Liver (tissue), 9 donors: ENCODE measurements around the gene AHI1. TPM values are rescaled to one million over a fixed set of nuclear protein-coding genes. Genes with fewer than 3 reads are reported as not detected.
A peak's percentile ranks its signal among the peaks of the same experiment; 100 is the strongest.

Experiments used
- DNase-seq: peaks from one replicate; pipeline ENCODE4 v3.0.0-alpha.2; 2017; ENCODE audit warnings: low spot score
- H3K27ac ChIP-seq, 2 donors: one replicate each; pipeline ENCODE4 v1.7.0; 2013; ENCODE audit warnings: inconsistent platforms in 2 of 2, low read length in 2 of 2, control low read depth in 1 of 2, low read depth in 1 of 2, mild to moderate bottlenecking in 1 of 2
- H3K27me3 ChIP-seq, 4 donors: one replicate each; pipeline versions ENCODE4 v1.6.1 to v1.7.0; 2013; ENCODE audit warnings: low read length in 3 of 4, inconsistent platforms in 1 of 4, mild to moderate bottlenecking in 1 of 4, moderate library complexity in 1 of 4; ENCODE audit not compliant: control insufficient read depth in 4 of 4, insufficient read depth in 4 of 4
- H3K36me3 ChIP-seq, 4 donors: one replicate each; pipeline versions ENCODE4 v1.6.1 to v1.7.0; 2013; ENCODE audit warnings: low read length in 3 of 4, mild to moderate bottlenecking in 3 of 4, low read depth in 1 of 4, moderate library complexity in 1 of 4; ENCODE audit not compliant: control insufficient read depth in 4 of 4, insufficient read depth in 3 of 4
- H3K4me1 ChIP-seq, 4 donors: one replicate each; pipeline versions ENCODE4 v1.6.1 to v1.7.0; 2013; ENCODE audit warnings: low read length in 3 of 4, mild to moderate bottlenecking in 3 of 4, moderate library complexity in 1 of 4; ENCODE audit not compliant: control insufficient read depth in 4 of 4, insufficient read depth in 4 of 4
- H3K4me3 ChIP-seq, 3 donors: one replicate each; pipeline versions ENCODE4 v1.6.1 to v1.7.0; 2013; ENCODE audit warnings: low read length in 3 of 3, control low read depth in 1 of 3, low read depth in 1 of 3, mild to moderate bottlenecking in 1 of 3
- H3K9ac ChIP-seq, 2 donors: one replicate each; pipeline ENCODE4 v1.7.0; 2013; ENCODE audit warnings: low read length in 2 of 2, mild to moderate bottlenecking in 2 of 2, moderate library complexity in 2 of 2, control low read depth in 1 of 2, low read depth in 1 of 2
- H3K9me3 ChIP-seq, 4 donors: one replicate each; pipeline versions ENCODE4 v1.6.1 to v1.7.0; 2013; ENCODE audit warnings: low read length in 3 of 4; ENCODE audit not compliant: control insufficient read depth in 4 of 4
- CTCF ChIP-seq: fragments of 150-350 bp; IDR thresholded peaks from 2 replicates; pipeline ENCODE4 v1.5.1; 2017; ENCODE audit warnings: improper control_type of control experiment, low read depth, low read length; ENCODE audit not compliant: missing input control
- FOXA2 ChIP-seq: IDR thresholded peaks from 2 replicates; pipeline ENCODE4 v1.6.1; 2016; ENCODE audit warnings: antibody characterized with exemption
- GABPA ChIP-seq, 2 donors: IDR thresholded peaks in 1 of 2; conservative IDR thresholded peaks in 1 of 2; 2 replicates each; pipeline ENCODE4 v1.6.1; 2016; ENCODE audit warnings: antibody characterized with exemption in 2 of 2, mild to moderate bottlenecking in 1 of 2, moderate library complexity in 1 of 2
- HNF4A ChIP-seq, 2 donors: conservative IDR thresholded peaks; 2 replicates each; pipeline ENCODE4 v1.6.1; 2016; ENCODE audit warnings: antibody characterized with exemption in 2 of 2, mild to moderate bottlenecking in 2 of 2
- HNF4G ChIP-seq: IDR thresholded peaks from 2 replicates; pipeline ENCODE4 v1.6.1; 2016; ENCODE audit warnings: antibody characterized with exemption
- JUND ChIP-seq, 2 donors: IDR thresholded peaks; 2 replicates each; pipeline ENCODE4 v1.6.1; 2016; ENCODE audit warnings: antibody characterized with exemption in 2 of 2
- MAX ChIP-seq: IDR thresholded peaks from 2 replicates; pipeline ENCODE4 v1.6.1; 2016; ENCODE audit warnings: antibody characterized with exemption
- NR2F2 ChIP-seq: IDR thresholded peaks from 2 replicates; pipeline ENCODE4 v1.6.1; 2016; ENCODE audit warnings: antibody characterized with exemption
- RAD21 ChIP-seq, 2 donors: IDR thresholded peaks; 2 replicates each; pipeline ENCODE4 v1.6.1; 2016; ENCODE audit warnings: antibody characterized with exemption in 2 of 2, mild to moderate bottlenecking in 2 of 2
- REST ChIP-seq: IDR thresholded peaks from 2 replicates; pipeline ENCODE4 v1.6.1; 2016; ENCODE audit warnings: antibody characterized with exemption, mild to moderate bottlenecking
- RXRA ChIP-seq, 2 donors: IDR thresholded peaks; 2 replicates each; pipeline ENCODE4 v1.6.1; 2017 to 2018; ENCODE audit warnings: antibody characterized with exemption in 2 of 2, mild to moderate bottlenecking in 1 of 2
- SP1 ChIP-seq: IDR thresholded peaks from 2 replicates; pipeline ENCODE4 v1.6.1; 2018; ENCODE audit warnings: antibody characterized with exemption, mild to moderate bottlenecking
- TAF1 ChIP-seq: conservative IDR thresholded peaks from 2 replicates; pipeline ENCODE4 v1.6.1; 2016; ENCODE audit warnings: antibody characterized with exemption, mild to moderate bottlenecking
- YY1 ChIP-seq: IDR thresholded peaks from 2 replicates; pipeline ENCODE4 v1.6.1; 2016; ENCODE audit warnings: antibody characterized with exemption, mild to moderate bottlenecking
- ZBTB33 ChIP-seq: IDR thresholded peaks from 2 replicates; pipeline ENCODE4 v1.6.1; 2016; ENCODE audit warnings: antibody characterized with exemption
- WGBS: extraction: QIAGEN DNeasy Blood & Tissue Kit; methylation state at CpG from one replicate; pipeline ENCODE4 v1.1.7; 2013; 5-methylcytosine and 5-hydroxymethylcytosine counted together
- polyA plus RNA-seq, 2 donors: library from polyadenylated mRNA; stranded (reverse) in 1 of 2; unstranded in 1 of 2; fragments of 200-250 nt in 1 of 2; fragments of >200 nt in 1 of 2; fragmentation: Nextera tagmentation in 1 of 2; extraction: Ambion mirVana in 1 of 2; gene quantifications; one replicate each; pipeline versions ENCODE4 v1.2.1 to v1.2.3, GENCODE V29; 2013 to 2015
- total RNA-seq, 2 donors: library from RNA; depleted of rRNA; stranded (reverse); fragments of >200 nt; gene quantifications; one replicate each; pipeline ENCODE4 v1.2.3, GENCODE V29; 2014
- donor health status: healthy.
- donor health status: healthy.
- donor health status: healthy.
- donor health status: healthy.
- donor health status: healthy.

AHI1 gene
- total and polyA plus RNA-seq, 4 donors = 2.0 to 14.4 (median 9.0) TPM

GRCh38 chr6:135439549-135439948 lies 58.0 kb downstream of the AHI1 start:
- TF ChIP-seq RAD21 (IDR thresholded peaks at IDR 0.05) (no peak), ZBTB33 (no peak), NR2F2 (no peak), TAF1 (no peak), HNF4A (conservative IDR thresholded peaks at IDR 0.05) (no peak), YY1 (no peak), GABPA (IDR thresholded peaks at IDR 0.05 in 1 of 2, conservative IDR thresholded peaks at IDR 0.05 in 1 of 2) (no peak), JUND (IDR thresholded peaks at IDR 0.05) (no peak), REST (no peak), SP1 (no peak)
- H3K27ac ChIP-seq = no peak overlapping the region
- no peak overlapping the region for H3K9ac ChIP-seq
- H3K36me3 ChIP-seq = peaks cover 1 to 8% (median 6%) of the 10 kb centered on the region in 4 donors
- no peaks in the 10 kb centered on the region for H3K27me3 ChIP-seq
- no peak for DNase-seq
- H3K4me3 ChIP-seq = no peak overlapping the region
- no peaks in the 10 kb centered on the region for H3K4me1 ChIP-seq
- WGBS = 86% methylated on average over 4 of the region's 4 CpGs
- H3K9me3 ChIP-seq = no peaks in the 10 kb centered on the region

- TF ChIP-seq SP1 (no peak), FOXA2 (no peak), CTCF (peak; percentile 21), HNF4G (no peak), ZBTB33 (no peak), MAX (no peak), RAD21 (IDR thresholded peaks at IDR 0.05) (peak; percentile 48 to 62), RXRA (IDR thresholded peaks at IDR 0.05) (no peak), GABPA (IDR thresholded peaks at IDR 0.05 in 1 of 2, conservative IDR thresholded peaks at IDR 0.05 in 1 of 2) (no peak)
- 64% methylated on average over 3 of the region's 3 CpGs for WGBS
- Histone ChIP-seq H3K4me3 (no peak overlapping the region), H3K27ac (no peak overlapping the region), H3K36me3 (peaks cover 1 to 8% (median 6%) of the 10 kb centered on the region in 4 donors), H3K9ac (no peak overlapping the region), H3K27me3 (no peaks in the 10 kb centered on the region), H3K9me3 (no peaks in the 10 kb centered on the region), H3K4me1 (no peaks in the 10 kb centered on the region)
- DNase-seq = no peak
These were observed 58.5 kb downstream of the AHI1 start for GRCh38 chr6:135438907-135439535.
